HepG2 (cell line): ENCODE measurements around the gene SLC13A5. TPM values are rescaled to one million over a fixed set of nuclear protein-coding genes. Genes with fewer than 3 reads are reported as not detected.

ENCODE experiments used
- DPF2 ChIP-seq: sonication (generic); formaldehyde crosslinking; IDR thresholded peaks from 2 replicates; pipeline ENCODE4 v1.4.0; 2020; ENCODE audit warnings: mild to moderate bottlenecking, low read depth, missing genetic modification reagents, borderline replicate concordance
- GATA4 ChIP-seq: sonication (generic); IDR thresholded peaks from 2 replicates; pipeline ENCODE4 v1.6.1; 2016; ENCODE audit warnings: antibody characterized with exemption, low read depth, borderline replicate concordance
- KAT8 ChIP-seq: IDR thresholded peaks from 2 replicates; pipeline ENCODE4 v1.6.1; 2016; ENCODE audit warnings: missing genetic modification reagents, missing compliant biosample characterization
- NFYB ChIP-seq: sonication (generic); formaldehyde crosslinking; IDR thresholded peaks from 2 replicates; pipeline ENCODE4 v1.4.0; 2020; ENCODE audit warnings: missing genetic modification reagents
- RARA ChIP-seq: IDR thresholded peaks from 2 replicates; pipeline ENCODE4 v1.6.1; 2016; ENCODE audit warnings: missing genetic modification reagents, missing compliant biosample characterization
- REPIN1 ChIP-seq: sonication (generic); formaldehyde crosslinking; IDR thresholded peaks from 2 replicates; pipeline ENCODE4 v1.8.0; 2022; ENCODE audit warnings: missing genetic modification reagents, low read depth, mild to moderate bottlenecking, borderline replicate concordance
- RFX5 ChIP-seq: IDR thresholded peaks from 2 replicates; pipeline ENCODE4 v1.6.1; 2011; ENCODE audit warnings: low read depth, low read length, improper control_type of control experiment
- TAF1 ChIP-seq: sonication (generic); formaldehyde crosslinking; IDR thresholded peaks from 2 replicates; pipeline ENCODE4 v1.4.0; 2020; ENCODE audit warnings: missing genetic modification reagents
- THAP11 ChIP-seq: IDR thresholded peaks from 2 replicates; pipeline ENCODE4 v1.6.1; 2016; ENCODE audit warnings: missing biosample characterization, missing genetic modification reagents
- TOPORS ChIP-seq: sonication (generic); formaldehyde crosslinking; IDR thresholded peaks from 2 replicates; pipeline ENCODE4 v1.8.0; 2023; ENCODE audit warnings: mild to moderate bottlenecking, missing genetic modification reagents
- U2AF1 ChIP-seq: fragments of 200-400 bp; formaldehyde crosslinking; optimal IDR thresholded peaks from 2 replicates; pipeline ENCODE3; 2017; ENCODE audit warnings: mild to moderate bottlenecking, low read depth, low read length
- ZNF383 ChIP-seq: sonication (generic); formaldehyde crosslinking; IDR thresholded peaks from 2 replicates; pipeline ENCODE4 v1.4.0; 2020; ENCODE audit warnings: missing genetic modification reagents, mild to moderate bottlenecking, borderline replicate concordance
- ZNF7 ChIP-seq: IDR thresholded peaks from 2 replicates; pipeline ENCODE4 v1.6.1; 2016; ENCODE audit warnings: missing biosample characterization, missing genetic modification reagents
- ZZZ3 ChIP-seq: sonication (generic); formaldehyde crosslinking; IDR thresholded peaks from 2 replicates; pipeline ENCODE4 v1.4.0; 2020; ENCODE audit warnings: missing genetic modification reagents, mild to moderate bottlenecking, borderline replicate concordance
- polyA plus RNA-seq, 8 experiments: library from polyadenylated mRNA; depleted of rRNA in 3 of 8; stranded (reverse) in 7 of 8; unstranded in 1 of 8; fragments of >200 nt; fragmentation: Illumina TruSeq in 4 of 8; extraction: Trizol in 4 of 8; gene quantifications; 2 replicates each; pipeline versions ENCODE4 v1.2.1 to v1.2.3, GENCODE V29; 2011 to 2016; ENCODE audit warnings: low read depth in 4 of 8, missing spikeins in 1 of 8, mixed read lengths in 1 of 8; ENCODE audit not compliant: insufficient read depth in 1 of 8
- total RNA-seq, 5 experiments: library from RNA; depleted of rRNA; stranded (reverse); fragments of >200 nt; fragmentation: Illumina TruSeq; extraction: Trizol; gene quantifications; 2 replicates each; pipeline ENCODE4 v1.2.3, GENCODE V29; 2016; ENCODE audit warnings: low read depth in 1 of 5
- TF ChIP-seq, protein P1 (sequence below): sonication (generic); formaldehyde crosslinking; IDR thresholded peaks from 2 replicates; pipeline ENCODE4 v1.4.0; 2020; ENCODE audit warnings: missing genetic modification reagents, low read depth, mild to moderate bottlenecking, borderline replicate concordance
- TF ChIP-seq, protein P2 (sequence below): sonication (generic); formaldehyde crosslinking; IDR thresholded peaks from 2 replicates; pipeline ENCODE4 v1.9.0; 2021; ENCODE audit warnings: missing genetic modification reagents, borderline replicate concordance
- TF ChIP-seq, protein P3 (sequence below), 2 experiments: sonication (generic) in 1 of 2; formaldehyde crosslinking in 1 of 2; IDR thresholded peaks; 2 replicates each; pipeline versions ENCODE4 v1.4.0 to v1.6.1; 2018 to 2020; ENCODE audit warnings: missing genetic modification reagents in 2 of 2, borderline replicate concordance in 1 of 2, low read depth in 1 of 2, mild to moderate bottlenecking in 1 of 2, missing biosample characterization in 1 of 2
- TF ChIP-seq, protein P4 (sequence below): sonication (generic); formaldehyde crosslinking; IDR thresholded peaks from 2 replicates; pipeline ENCODE4 v1.4.0; 2020; ENCODE audit warnings: missing genetic modification reagents
- TF ChIP-seq, protein P5 (sequence below): IDR thresholded peaks from 2 replicates; pipeline ENCODE4 v1.6.1; 2016; ENCODE audit warnings: missing biosample characterization, missing genetic modification reagents, low read depth

SLC13A5 gene
- total and polyA plus RNA-seq, 2 of the 13 experiments (the other 11 are each of a cell fraction or from before 2014, with no cell fraction given), result 42.8 to 310 TPM

DNA sequence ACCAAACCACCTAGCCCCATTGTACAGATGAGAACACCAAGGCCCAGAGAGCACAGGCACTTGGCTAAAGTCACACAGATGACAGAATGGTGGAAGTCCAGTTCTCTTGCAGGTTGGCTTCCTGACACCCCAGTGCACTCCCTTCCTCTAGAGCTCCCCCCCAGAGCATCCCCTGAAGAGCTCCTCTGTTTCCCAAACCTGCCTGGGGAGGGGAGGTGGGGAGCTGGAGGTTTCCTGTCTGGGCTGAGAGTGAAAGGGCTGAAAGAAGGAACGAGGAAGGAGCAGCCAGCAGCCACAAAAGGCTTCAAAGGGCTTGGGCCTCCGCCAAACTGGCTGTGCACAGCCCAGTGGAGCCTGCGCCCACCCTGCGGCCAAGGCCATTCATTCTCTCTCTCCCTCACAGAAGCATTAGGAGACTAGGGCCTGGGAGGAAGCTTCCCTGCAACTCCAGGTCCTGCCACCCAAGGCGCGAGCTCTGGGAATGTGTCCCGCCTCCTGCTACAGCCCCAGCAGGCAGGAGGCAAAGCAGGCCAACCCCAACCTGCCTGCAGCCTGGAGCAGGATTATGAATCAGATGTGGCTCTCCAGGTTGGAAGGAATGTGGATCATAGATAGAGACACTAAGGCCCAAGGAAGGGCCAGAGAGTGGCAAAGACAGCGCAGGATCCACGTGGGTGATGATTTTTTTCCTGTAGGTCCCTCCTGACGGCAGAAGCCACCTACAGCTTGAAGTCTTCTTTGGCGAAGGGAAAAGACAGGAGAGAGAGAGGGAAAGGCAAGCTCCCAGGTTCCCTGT, 913 bp downstream of the SLC13A5 start (continued):
- TF ChIP-seq, protein P1, sequence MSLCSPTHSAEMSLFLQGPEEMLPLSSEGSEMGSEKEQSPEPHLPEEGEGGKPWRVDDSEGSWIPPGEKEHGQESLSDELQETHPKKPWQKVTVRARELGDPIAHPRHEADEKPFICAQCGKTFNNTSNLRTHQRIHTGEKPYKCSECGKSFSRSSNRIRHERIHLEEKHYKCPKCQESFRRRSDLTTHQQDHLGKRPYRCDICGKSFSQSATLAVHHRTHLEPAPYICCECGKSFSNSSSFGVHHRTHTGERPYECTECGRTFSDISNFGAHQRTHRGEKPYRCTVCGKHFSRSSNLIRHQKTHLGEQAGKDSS, result 0 out of 2 replicates have a peak, but pooled peaks have one; percentile 8
- TF ChIP-seq, protein P2, sequence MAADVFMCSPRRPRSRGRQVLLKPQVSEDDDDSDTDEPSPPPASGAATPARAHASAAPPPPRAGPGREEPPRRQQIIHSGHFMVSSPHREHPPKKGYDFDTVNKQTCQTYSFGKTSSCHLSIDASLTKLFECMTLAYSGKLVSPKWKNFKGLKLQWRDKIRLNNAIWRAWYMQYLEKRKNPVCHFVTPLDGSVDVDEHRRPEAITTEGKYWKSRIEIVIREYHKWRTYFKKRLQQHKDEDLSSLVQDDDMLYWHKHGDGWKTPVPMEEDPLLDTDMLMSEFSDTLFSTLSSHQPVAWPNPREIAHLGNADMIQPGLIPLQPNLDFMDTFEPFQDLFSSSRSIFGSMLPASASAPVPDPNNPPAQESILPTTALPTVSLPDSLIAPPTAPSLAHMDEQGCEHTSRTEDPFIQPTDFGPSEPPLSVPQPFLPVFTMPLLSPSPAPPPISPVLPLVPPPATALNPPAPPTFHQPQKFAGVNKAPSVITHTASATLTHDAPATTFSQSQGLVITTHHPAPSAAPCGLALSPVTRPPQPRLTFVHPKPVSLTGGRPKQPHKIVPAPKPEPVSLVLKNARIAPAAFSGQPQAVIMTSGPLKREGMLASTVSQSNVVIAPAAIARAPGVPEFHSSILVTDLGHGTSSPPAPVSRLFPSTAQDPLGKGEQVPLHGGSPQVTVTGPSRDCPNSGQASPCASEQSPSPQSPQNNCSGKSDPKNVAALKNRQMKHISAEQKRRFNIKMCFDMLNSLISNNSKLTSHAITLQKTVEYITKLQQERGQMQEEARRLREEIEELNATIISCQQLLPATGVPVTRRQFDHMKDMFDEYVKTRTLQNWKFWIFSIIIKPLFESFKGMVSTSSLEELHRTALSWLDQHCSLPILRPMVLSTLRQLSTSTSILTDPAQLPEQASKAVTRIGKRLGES, result no peak
- TF ChIP-seq, protein P3, sequence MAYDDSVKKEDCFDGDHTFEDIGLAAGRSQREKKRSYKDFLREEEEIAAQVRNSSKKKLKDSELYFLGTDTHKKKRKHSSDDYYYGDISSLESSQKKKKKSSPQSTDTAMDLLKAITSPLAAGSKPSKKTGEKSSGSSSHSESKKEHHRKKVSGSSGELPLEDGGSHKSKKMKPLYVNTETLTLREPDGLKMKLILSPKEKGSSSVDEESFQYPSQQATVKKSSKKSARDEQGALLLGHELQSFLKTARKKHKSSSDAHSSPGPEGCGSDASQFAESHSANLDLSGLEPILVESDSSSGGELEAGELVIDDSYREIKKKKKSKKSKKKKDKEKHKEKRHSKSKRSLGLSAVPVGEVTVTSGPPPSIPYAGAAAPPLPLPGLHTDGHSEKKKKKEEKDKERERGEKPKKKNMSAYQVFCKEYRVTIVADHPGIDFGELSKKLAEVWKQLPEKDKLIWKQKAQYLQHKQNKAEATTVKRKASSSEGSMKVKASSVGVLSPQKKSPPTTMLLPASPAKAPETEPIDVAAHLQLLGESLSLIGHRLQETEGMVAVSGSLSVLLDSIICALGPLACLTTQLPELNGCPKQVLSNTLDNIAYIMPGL (CRISPR knock-in tag; IDR thresholded peaks at IDR 0.05; ENCODE audit: borderline replicate concordance in 1 of 2, low read depth in 1 of 2), result peak in 1 of 2 experiments; percentile 30; a peak in 1 of 4 replicates
- TF ChIP-seq KAT8 (CRISPR knock-in tag), result 0 out of 2 replicates have a peak, but pooled peaks have one; percentile 8
- TF ChIP-seq TAF1 (CRISPR knock-in tag), result peak; percentile 27; the same call in 1 of the 2 replicates
- peak; percentile 12; the same call in 1 of the 2 replicates for TF ChIP-seq THAP11 (CRISPR knock-in tag)
- TF ChIP-seq ZNF383, result 0 out of 2 replicates have a peak, but pooled peaks have one; percentile 84
- no peak for TF ChIP-seq ZZZ3
- TF ChIP-seq RARA, result peak; percentile 27; the same call in 1 of the 2 replicates
- no peak for TF ChIP-seq DPF2 (CRISPR knock-in tag)
- TF ChIP-seq TOPORS (CRISPR knock-in tag), result no peak
- no peak for TF ChIP-seq NFYB (CRISPR knock-in tag)
- TF ChIP-seq RFX5, result no peak
- TF ChIP-seq REPIN1 (CRISPR knock-in tag), result peak; percentile 71; the same call in 1 of the 2 replicates
- TF ChIP-seq GATA4, result 0 out of 2 replicates have a peak, but pooled peaks have one; percentile 24
- TF ChIP-seq ZNF7, result no peak; the same call in 1 of the 2 replicates
- TF ChIP-seq, protein P4, sequence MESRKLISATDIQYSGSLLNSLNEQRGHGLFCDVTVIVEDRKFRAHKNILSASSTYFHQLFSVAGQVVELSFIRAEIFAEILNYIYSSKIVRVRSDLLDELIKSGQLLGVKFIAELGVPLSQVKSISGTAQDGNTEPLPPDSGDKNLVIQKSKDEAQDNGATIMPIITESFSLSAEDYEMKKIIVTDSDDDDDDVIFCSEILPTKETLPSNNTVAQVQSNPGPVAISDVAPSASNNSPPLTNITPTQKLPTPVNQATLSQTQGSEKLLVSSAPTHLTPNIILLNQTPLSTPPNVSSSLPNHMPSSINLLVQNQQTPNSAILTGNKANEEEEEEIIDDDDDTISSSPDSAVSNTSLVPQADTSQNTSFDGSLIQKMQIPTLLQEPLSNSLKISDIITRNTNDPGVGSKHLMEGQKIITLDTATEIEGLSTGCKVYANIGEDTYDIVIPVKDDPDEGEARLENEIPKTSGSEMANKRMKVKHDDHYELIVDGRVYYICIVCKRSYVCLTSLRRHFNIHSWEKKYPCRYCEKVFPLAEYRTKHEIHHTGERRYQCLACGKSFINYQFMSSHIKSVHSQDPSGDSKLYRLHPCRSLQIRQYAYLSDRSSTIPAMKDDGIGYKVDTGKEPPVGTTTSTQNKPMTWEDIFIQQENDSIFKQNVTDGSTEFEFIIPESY (CRISPR knock-in tag), result no peak
- TF ChIP-seq, protein P5, sequence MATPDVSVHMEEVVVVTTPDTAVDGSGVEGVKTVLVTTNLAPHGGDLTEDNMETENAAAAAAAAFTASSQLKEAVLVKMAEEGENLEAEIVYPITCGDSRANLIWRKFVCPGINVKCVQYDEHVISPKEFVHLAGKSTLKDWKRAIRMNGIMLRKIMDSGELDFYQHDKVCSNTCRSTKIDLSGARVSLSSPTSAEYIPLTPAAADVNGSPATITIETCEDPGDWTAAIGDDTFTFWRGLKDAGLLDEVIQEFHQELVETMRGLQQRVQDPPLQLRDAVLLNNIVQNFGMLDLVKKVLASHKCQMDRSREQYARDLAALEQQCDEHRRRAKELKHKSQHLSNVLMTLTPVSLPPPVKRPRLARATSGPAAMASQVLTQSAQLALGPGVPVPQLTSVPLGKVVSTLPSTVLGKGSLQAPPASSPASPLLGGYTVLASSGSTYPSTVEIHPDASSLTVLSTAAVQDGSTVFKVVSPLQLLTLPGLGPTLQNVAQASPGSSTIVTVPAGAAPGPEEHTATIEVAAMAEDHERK, result no peak
- peak; percentile 49 for TF ChIP-seq U2AF1
